HG03442 (cell line): ENCODE results near the gene ENPP7.

Experiments used
- ATAC-seq: cut with Tn5 transposase; IDR thresholded peaks from one replicate; pipeline ENCODE4 v1.9.1; 2021; ENCODE audit warnings: mild to moderate bottlenecking, moderate library complexity; ENCODE audit not compliant: unreplicated experiment

The ENPP7 gene

DNA sequence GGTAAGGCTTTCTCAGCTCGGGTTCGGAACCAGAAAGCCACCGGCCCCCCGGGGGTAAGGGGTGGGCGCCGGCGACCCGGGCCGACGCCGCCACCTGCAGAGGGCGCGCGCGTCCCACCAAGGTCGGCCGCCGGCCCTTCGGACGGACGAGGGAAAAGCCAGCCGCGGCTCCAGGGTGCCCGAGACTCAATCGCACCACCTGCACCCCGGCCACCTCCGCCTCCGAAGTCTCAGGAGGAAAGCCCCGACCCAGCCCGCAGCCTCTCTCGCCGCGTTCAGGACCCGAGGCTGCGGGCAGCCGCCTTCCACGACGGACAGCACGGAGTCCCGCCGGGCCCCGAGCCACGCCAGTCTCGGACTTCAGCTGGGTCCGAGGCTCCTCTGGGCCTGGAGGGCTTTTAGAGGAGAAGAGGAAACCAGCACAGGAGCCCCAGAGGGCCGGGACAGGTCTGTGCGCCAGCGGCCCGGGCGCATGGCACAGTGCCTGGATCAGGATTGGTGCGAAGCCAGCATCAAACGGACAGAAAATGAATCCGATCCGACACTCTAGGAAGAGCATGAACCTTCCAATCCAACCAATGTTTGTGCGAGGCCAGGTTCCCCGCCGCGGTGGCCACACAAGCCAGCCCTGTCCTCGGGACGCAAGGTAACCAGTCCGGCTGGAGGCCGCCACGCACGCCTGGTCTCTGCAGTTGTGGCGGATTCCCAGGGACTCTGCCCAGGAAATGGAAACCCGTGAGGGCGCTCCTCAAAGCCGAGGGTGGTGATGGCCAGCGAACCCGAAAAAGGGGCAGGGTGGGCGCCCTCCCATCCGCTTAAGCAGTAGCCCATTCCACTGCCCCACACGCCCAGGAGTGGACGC lies 59.4 kb downstream of the ENPP7 start:
- ATAC-seq, result no peak

DNA sequence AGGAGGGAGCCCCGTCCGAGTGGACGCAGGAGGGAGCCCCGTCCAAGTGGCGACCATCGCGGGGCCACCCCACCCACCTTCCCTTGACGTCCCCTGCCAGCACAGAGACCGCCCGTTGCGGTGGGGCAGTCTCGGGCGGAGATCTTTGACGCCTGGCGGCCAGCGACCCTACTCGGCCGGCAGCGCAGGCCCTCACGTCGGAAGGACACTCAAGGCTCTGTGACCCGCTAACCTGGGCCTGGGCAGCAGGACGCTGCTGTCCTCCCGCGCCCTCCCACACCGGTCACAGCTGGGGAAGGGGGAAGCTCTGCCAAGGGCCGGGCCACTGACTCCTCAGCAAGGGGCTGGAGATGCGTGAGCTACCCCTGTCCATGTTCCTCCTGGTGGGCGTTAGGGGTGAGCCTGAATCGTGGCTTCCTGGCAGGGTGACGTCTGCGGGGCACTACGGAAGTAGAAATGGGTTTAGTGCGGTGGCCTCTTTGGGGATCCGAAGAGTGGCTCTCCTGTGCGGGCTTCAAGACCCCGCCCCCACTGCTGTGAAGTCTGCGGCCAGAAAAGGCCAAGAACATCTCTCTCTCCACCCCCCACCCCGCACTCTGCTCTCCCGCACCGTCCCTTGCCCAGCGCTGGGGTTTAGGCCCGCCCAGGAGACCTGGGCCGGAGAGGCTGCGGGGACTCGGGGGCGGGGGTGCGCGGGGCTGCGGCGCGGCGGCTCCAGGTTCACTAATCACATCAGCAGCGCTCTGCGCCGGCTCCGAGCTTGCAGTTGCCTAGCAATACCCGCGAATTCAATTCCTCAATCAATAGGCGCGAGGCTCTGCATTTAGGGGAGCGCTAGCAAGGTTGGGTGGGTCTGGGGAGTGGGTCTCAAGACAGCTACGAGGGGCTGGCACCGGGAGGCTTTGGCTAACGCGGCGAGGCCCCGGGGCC lies 60.3 kb downstream of the ENPP7 start:
- ATAC-seq, result no peak

DNA sequence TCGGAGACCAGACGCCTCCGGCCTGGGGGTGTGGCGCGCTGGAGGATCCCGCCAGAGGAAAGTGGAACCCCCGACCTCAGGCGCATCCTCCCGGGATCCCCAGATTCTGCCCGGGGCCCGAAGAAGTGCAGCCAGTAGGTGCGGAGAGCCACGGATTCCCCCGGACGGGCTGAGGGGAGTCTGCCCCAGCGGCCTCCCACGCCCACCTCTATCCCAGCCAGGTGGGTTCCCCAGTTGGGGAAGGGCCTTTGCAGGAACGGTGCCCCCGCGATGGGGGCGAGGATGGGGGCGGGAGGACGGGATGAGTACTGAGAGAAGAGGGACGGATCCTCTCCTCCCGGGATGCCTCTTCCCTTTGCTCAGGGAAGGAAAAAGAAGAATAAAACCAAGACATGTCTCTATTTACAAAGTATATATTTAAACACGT lies 61.0 kb downstream of the ENPP7 start:
- ATAC-seq, result no peak
